ENCODE measurements around the gene SPIN4.
"Not testable (repeated sequence)": the region's sequence is repeated elsewhere in the genome, so short reads cannot be mapped to it uniquely, and the experiment has no call there.

Gene SPIN4

GRCh38 chrX:63350941-63351616, at the start of gene SPIN4:
Gene SPIN4, minus strand, starts transcription at chrX:63351332. Its CDS starts 513 bp downstream, at chrX:63350819.
- DNase-seq: peak; percentile 42

DNA sequence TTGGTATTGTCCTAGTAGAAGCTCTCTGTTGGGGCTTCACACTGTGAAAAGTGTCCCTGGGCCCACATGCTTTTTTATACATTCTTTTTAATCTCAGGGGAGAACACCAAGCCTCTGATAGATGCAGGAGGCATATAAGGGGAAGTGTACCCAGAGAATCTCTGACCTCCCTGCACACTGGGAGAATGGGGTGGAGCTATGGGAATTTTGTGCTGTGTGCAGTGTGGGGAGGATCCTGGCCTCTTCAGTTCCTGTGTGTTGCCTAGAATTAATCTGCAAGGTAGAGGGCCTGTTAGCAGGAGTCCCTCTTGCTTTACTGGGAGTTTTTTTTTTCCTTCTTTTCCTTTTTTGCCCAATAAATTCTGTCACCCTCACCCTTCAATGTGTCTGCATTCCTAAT, 49.2 kb upstream of the SPIN4 start:
- DNase-seq: no peak

GRCh38 chrX:63394872-63395271, 43.7 kb upstream of the SPIN4 start:
- no peak for DNase-seq

DNA sequence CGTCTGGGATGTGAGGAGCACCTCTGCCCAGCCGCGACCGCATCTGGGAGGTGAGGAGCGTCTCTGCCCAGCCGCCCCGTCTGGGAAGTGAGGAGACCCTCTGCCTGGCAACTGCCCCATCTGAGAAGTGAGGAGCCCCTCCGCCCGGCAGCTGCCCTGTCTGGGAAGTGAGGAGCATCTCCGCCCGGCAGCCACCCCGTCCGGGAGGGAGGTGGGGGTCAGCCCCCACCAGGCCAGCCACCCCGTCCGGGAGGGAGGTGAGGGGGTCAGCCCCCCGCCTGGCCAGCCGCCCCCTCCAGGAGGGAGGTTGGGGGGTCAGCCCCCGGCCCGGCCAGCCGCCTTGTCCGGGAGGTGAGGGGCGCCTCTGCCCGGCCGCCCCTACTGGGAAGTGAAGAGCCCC, 42.0 kb upstream of the SPIN4 start:
- DNase-seq: not testable (repeated sequence)

GRCh38 chrX:63387411-63387810, 36.3 kb upstream of the SPIN4 start:
- DNase-seq: no peak

- DNase-seq: not testable (repeated sequence)
Observed at GRCh38 chrX:63384263-63384662, 33.1 kb upstream of the SPIN4 start.

DNA sequence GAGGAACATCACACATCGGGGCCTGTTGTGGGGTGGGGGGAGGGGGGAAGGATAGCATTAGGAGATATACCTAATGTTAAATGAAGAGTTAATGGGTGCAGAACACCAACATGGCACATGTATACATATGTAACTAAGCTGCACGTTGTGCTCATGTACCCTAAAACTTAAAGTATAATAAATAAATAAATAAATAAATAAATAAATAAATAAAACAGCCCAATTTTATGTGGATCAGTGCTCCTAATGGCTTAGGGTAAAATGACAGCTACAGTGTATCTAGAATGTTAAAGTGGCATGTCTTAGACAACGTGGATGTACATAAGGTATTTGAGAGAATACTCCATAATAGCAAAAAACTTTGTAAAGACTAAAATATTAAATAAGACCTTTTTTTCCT, 21.9 kb upstream of the SPIN4 start:
- not testable (repeated sequence) for DNase-seq

DNA sequence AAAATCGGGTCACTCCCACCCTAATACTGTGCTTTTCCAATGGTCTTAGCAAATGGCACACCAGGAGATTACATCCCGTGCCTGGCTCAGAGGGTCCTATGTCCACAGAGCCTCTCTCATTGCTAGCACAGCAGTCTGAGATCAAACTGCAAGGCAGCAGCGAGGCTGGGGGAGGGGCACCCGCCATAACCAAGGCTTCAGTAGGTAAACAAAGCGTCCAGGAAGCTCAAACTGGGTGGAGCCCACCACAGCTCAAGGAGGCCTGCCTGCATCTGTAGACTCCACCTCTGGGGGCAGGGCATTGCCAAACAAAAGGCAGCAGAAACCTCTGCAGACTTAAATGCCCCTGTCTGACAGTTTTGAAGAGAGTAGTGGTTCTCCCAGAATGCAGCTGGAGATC, 16.6 kb upstream of the SPIN4 start:
- DNase-seq: not testable (repeated sequence)

DNA sequence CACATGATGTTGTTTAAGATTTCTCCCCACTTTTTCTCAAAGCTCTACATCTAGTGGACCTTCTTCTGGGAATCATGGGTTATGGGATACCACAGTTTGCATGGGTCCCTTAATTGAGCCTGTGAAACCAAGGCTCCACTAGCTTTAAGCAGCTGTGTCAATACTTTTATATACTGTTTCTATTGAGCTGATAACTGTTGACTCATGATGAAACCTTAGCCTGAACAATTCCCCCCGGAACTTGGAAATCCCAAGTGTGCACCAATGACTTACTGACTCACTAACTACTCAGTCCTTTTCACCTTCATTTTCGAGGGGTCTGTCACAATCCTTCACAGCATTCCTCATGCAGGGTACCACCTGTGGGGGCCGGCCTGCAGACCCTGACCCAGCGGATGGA, 12.7 kb upstream of the SPIN4 start:
- no peak for DNase-seq

DNA sequence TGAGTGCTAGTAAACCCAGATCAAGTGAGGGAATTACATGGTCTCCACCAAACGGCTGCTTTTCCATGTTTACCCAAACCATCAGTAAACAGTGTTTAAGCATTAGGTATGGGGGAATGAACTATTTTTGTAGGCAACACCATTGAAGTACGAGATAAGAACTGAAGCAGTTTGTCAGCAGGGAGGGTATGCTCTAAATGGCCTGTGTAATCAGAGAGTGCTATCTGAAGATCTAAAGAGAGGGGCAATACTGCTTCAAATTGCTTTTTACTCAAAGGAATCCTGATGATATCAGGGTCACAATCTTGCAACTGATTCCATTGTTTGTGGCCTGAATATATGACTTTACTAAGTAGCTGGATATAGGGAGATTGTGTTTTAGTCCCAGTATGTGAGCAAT, 10.4 kb upstream of the SPIN4 start:
- no peak for DNase-seq

- DNase-seq: no peak
Observed at GRCh38 chrX:63354484-63354883, 3.4 kb upstream of the SPIN4 start.

GRCh38 chrX:63350465-63350877, 661 bp downstream of the SPIN4 start:
- no peak for DNase-seq

GRCh38 chrX:63349307-63349706, 1.8 kb downstream of the SPIN4 start:
- DNase-seq: no peak

- no peak for DNase-seq
Observed at GRCh38 chrX:63330681-63331080, 20.5 kb downstream of the SPIN4 start.

DNA sequence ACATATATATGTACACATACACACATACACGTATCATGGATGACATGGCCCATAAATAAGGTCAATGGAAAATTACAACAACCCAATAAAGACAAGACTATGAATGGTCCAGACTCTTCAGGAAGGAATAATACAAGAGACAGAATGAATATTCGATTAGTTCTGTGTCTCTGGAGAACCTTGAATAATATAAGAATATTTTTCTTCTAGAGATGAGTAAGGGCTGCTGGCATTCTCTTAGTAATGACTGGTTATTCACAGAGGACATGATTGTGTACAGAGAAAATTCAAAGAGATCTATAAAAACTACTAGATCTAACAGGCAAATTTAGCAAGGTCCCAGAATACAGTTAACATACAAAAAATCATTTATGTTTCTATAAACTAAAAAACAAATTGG, 23.3 kb downstream of the SPIN4 start:
- no peak for DNase-seq

DNA sequence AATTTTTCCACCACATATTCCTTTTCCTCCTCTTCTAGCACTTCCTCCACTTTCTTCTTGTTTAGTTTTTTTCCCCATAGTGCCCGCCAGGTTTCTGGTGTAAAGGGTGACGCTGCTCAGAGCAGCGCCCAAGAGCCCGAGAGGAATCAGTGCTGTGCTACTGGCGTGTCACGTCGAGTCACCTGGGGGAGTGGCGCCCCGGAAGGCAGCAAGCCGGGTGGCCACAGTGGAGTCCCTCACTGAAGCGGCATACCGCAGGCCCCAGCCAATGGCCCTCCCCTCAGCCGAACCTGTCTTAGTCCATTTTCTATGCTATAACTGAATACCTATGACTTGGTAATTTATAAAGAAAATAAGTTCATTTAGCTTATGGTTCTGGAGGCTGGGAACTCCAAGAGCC, 51.5 kb downstream of the SPIN4 start:
- DNase-seq: no peak
